ENCODE measurements around the gene KIAA1217. TPM values are rescaled to one million over a fixed set of nuclear protein-coding genes. Genes with fewer than 3 reads are reported as not detected.

Gene KIAA1217
- total RNA-seq, 2 donors from 2014 or later = 92.5 to 188 TPM

GRCh38 chr10:24451325-24451820 is 242.4 kb downstream of the KIAA1217 start:
- Histone ChIP-seq H3K4me1 (replicated peaks) (peaks cover 9% of the 10 kb centered on the region), H3K27me3 (replicated peaks; ENCODE audit: insufficient read depth) (no peaks in the 10 kb centered on the region), H3K36me3 (no peaks in the 10 kb centered on the region), H3K9me3 (no peaks in the 10 kb centered on the region), H3K27ac (peak overlapping the region; percentile 10 to 21), H3K4me3 (no peak overlapping the region)
- no peak for DNase-seq (ENCODE audit: low spot score)
- WGBS = 80% methylated on average over 4 of the region's 4 CpGs
- intact Hi-C loops (cut with DNase I) = no loop called here
- TF ChIP-seq POLR2AphosphoS5 (IDR thresholded peaks at IDR 0.05) = no peak
- TF ChIP-seq CTCF (IDR thresholded peaks at IDR 0.05) = no peak
- TF ChIP-seq POLR2A (IDR thresholded peaks at IDR 0.05) = no peak

GRCh38 chr10:24452030-24452429 is 243.1 kb downstream of the KIAA1217 start:
- intact Hi-C loops (cut with DNase I) = no loop called here
- no peak for DNase-seq (ENCODE audit: low spot score)
- Histone ChIP-seq H3K4me3 (no peak overlapping the region), H3K27me3 (replicated peaks; ENCODE audit: insufficient read depth) (no peaks in the 10 kb centered on the region), H3K36me3 (no peaks in the 10 kb centered on the region), H3K9me3 (no peaks in the 10 kb centered on the region), H3K4me1 (replicated peaks) (peaks cover 9% of the 10 kb centered on the region), H3K27ac (no peak overlapping the region)
- TF ChIP-seq POLR2A (IDR thresholded peaks at IDR 0.05) = no peak
- no peak for TF ChIP-seq POLR2AphosphoS5 (IDR thresholded peaks at IDR 0.05)
- no peak for TF ChIP-seq CTCF (IDR thresholded peaks at IDR 0.05)
- 87% methylated on average over 8 of the region's 8 CpGs for WGBS

GRCh38 chr10:24453404-24453830 is 244.5 kb downstream of the KIAA1217 start:
- no peaks in the 10 kb centered on the region for H3K27me3 ChIP-seq (replicated peaks; ENCODE audit: insufficient read depth)
- no peak for DNase-seq (ENCODE audit: low spot score)
- H3K9me3 ChIP-seq = no peaks in the 10 kb centered on the region
- intact Hi-C loops (cut with DNase I) = no loop called here
- peaks cover 9% of the 10 kb centered on the region for H3K4me1 ChIP-seq (replicated peaks)
- H3K4me3 ChIP-seq = no peak overlapping the region
- H3K36me3 ChIP-seq = no peaks in the 10 kb centered on the region
- TF ChIP-seq POLR2AphosphoS5 (IDR thresholded peaks at IDR 0.05) (no peak), POLR2A (IDR thresholded peaks at IDR 0.05) (no peak), CTCF (IDR thresholded peaks at IDR 0.05) (no peak)
- no peak overlapping the region for H3K27ac ChIP-seq

GRCh38 chr10:24453973-24454372 is 245.0 kb downstream of the KIAA1217 start:
- no peaks in the 10 kb centered on the region for H3K36me3 ChIP-seq
- no peak overlapping the region for H3K4me3 ChIP-seq
- intact Hi-C loops (cut with DNase I) = no loop called here
- TF ChIP-seq POLR2A (IDR thresholded peaks at IDR 0.05) = no peak
- TF ChIP-seq POLR2AphosphoS5 (IDR thresholded peaks at IDR 0.05) = no peak
- WGBS = 69% methylated on average over 4 of the region's 4 CpGs
- peaks cover 9% of the 10 kb centered on the region for H3K4me1 ChIP-seq (replicated peaks)
- no peaks in the 10 kb centered on the region for H3K27me3 ChIP-seq (replicated peaks; ENCODE audit: insufficient read depth)
- H3K9me3 ChIP-seq = no peaks in the 10 kb centered on the region
- no peak overlapping the region for H3K27ac ChIP-seq
- DNase-seq (ENCODE audit: low spot score) = no peak

- Histone ChIP-seq H3K4me3 (no peak overlapping the region), H3K27me3 (replicated peaks; ENCODE audit: insufficient read depth) (no peaks in the 10 kb centered on the region), H3K27ac (no peak overlapping the region), H3K4me1 (replicated peaks) (no peaks in the 10 kb centered on the region), H3K36me3 (no peaks in the 10 kb centered on the region), H3K9me3 (no peaks in the 10 kb centered on the region)
- intact Hi-C loops (cut with DNase I) = no loop called here
- WGBS = 70% methylated on average over 4 of the region's 4 CpGs
- DNase-seq (ENCODE audit: low spot score) = no peak
- TF ChIP-seq POLR2A (IDR thresholded peaks at IDR 0.05) = no peak
- TF ChIP-seq CTCF (IDR thresholded peaks at IDR 0.05) = no peak
- TF ChIP-seq POLR2AphosphoS5 (IDR thresholded peaks at IDR 0.05) = no peak
Observed at GRCh38 chr10:24455447-24455846, 246.5 kb downstream of the KIAA1217 start.

All from prostate gland (tissue), 2 donors.